IMR-90 (cell line): ENCODE results near the gene CAPN2. TPM values are rescaled to one million over a fixed set of nuclear protein-coding genes. Genes with fewer than 3 reads are reported as not detected.

Experiments used
- ATAC-seq: fragments of 200-7000 bp; cut with Tn5 transposase; 2 replicates; pipeline ENCODE4 v1.9.1; 2020; ENCODE audit warnings: low read depth, mild to moderate bottlenecking, moderate library complexity
- BruUV-seq: library from RNA; stranded (reverse); fragments of 400-500 nt; replicated peaks from 2 replicates; lab custom pipeline; 2021; lab: Mats Ljungman, UMichigan
- CTCF ChIA-PET: fragments of 300-600 bp; formaldehyde crosslinking; extraction: SDS; loops from one replicate; lab custom pipeline; 2021; ENCODE audit warnings: antibody characterized with exemption; lab: Yijun Ruan, JAX
- POLR2A ChIA-PET: fragments of 300-600 bp; sonication (Branson Sonifier 250); formaldehyde crosslinking; loops from one replicate; lab custom pipeline; 2022; ENCODE audit warnings: antibody characterized with exemption; ENCODE audit not compliant: unreplicated experiment; lab: Charles Lee
- DNase-seq: peaks from one replicate; pipeline ENCODE4 v3.0.0; 2013
- H2AFZ ChIP-seq: replicated peaks from 2 replicates; pipeline ENCODE3; 2013; ENCODE audit warnings: low read length, mild to moderate bottlenecking; ENCODE audit not compliant: poor library complexity
- H2AK5ac ChIP-seq: 2 replicates; pipeline ENCODE4 v1.6.1; 2013; ENCODE audit warnings: low read depth, low read length, inconsistent platforms
- H2AK9ac ChIP-seq: replicated peaks from 2 replicates; pipeline ENCODE3; 2013; ENCODE audit warnings: mild to moderate bottlenecking, low read depth, low read length, moderate library complexity; ENCODE audit not compliant: poor library complexity
- H2BK120ac ChIP-seq: 2 replicates; pipeline ENCODE4 v1.6.1; 2013; ENCODE audit warnings: low read depth, low read length, inconsistent platforms
- H2BK15ac ChIP-seq: 3 replicates; pipeline ENCODE4 v1.6.1; 2013; ENCODE audit warnings: low read depth, low read length, inconsistent platforms
- H2BK20ac ChIP-seq: 2 replicates; pipeline ENCODE4 v1.6.1; 2013; ENCODE audit warnings: low read depth, mild to moderate bottlenecking, inconsistent platforms, low read length, moderate library complexity
- H2BK5ac ChIP-seq: 2 replicates; pipeline ENCODE4 v1.6.1; 2013; ENCODE audit warnings: mild to moderate bottlenecking, low read depth, low read length, inconsistent platforms; ENCODE audit not compliant: poor library complexity, severe bottlenecking
- H3K14ac ChIP-seq: replicated peaks from 2 replicates; pipeline ENCODE4 v1.6.1; 2013; ENCODE audit warnings: low read depth, low read length, inconsistent platforms
- H3K18ac ChIP-seq: 2 replicates; pipeline ENCODE4 v1.6.1; 2013; ENCODE audit warnings: low read depth, low read length, control low read depth
- H3K23ac ChIP-seq: 2 replicates; pipeline ENCODE4 v1.6.1; 2013; ENCODE audit warnings: low read depth, low read length, inconsistent platforms
- H3K27ac ChIP-seq: 2 replicates; pipeline ENCODE4 v1.5.1; 2013; ENCODE audit warnings: mild to moderate bottlenecking, control low read depth, low read length; ENCODE audit not compliant: insufficient read depth
- H3K27me3 ChIP-seq: 2 replicates; pipeline ENCODE4 v1.6.1; 2013; ENCODE audit warnings: low read length; ENCODE audit not compliant: control insufficient read depth, insufficient read depth
- H3K36me3 ChIP-seq: 2 replicates; pipeline ENCODE4 v1.6.1; 2013; ENCODE audit warnings: low read length, mixed read lengths; ENCODE audit not compliant: control insufficient read depth, insufficient read depth
- H3K4ac ChIP-seq: 2 replicates; pipeline ENCODE4 v1.6.1; 2013; ENCODE audit warnings: low read depth, low read length, inconsistent platforms
- H3K4me1 ChIP-seq: 2 replicates; pipeline ENCODE4 v1.6.1; 2013; ENCODE audit warnings: low read length, mixed read lengths; ENCODE audit not compliant: control insufficient read depth, insufficient read depth
- H3K4me2 ChIP-seq: 2 replicates; pipeline ENCODE4 v1.6.1; 2013; ENCODE audit warnings: low read depth, mild to moderate bottlenecking, control low read depth, low read length, moderate library complexity
- H3K4me3 ChIP-seq: 2 replicates; pipeline ENCODE4 v1.5.1; 2013; ENCODE audit warnings: low read depth, mild to moderate bottlenecking, control low read depth, low read length, moderate library complexity; ENCODE audit not compliant: insufficient read depth
- H3K56ac ChIP-seq: 2 replicates; pipeline ENCODE4 v1.6.1; 2013; ENCODE audit warnings: low read length, inconsistent platforms; ENCODE audit not compliant: insufficient read depth; ENCODE audit errors: extremely low read depth
- H3K79me1 ChIP-seq, 2 experiments: 2 replicates each; pipeline ENCODE4 v1.6.1; 2013; ENCODE audit warnings: low read length in 2 of 2, inconsistent platforms in 1 of 2, low read depth in 1 of 2
- H3K9ac ChIP-seq: 2 replicates; pipeline ENCODE4 v1.6.1; 2013; ENCODE audit warnings: low read depth, low read length, control low read depth
- H3K9me1 ChIP-seq: 2 replicates; pipeline ENCODE4 v1.6.1; 2013; ENCODE audit warnings: low read length, inconsistent platforms; ENCODE audit not compliant: insufficient read depth
- H3K9me3 ChIP-seq: 2 replicates; pipeline ENCODE4 v1.6.1; 2013; ENCODE audit warnings: low read length; ENCODE audit not compliant: control insufficient read depth, insufficient read depth
- H4K20me1 ChIP-seq: 2 replicates; pipeline ENCODE4 v1.6.1; 2013; ENCODE audit warnings: low read length, inconsistent platforms; ENCODE audit not compliant: insufficient read depth
- H4K5ac ChIP-seq: 2 replicates; pipeline ENCODE4 v1.6.1; 2013; ENCODE audit warnings: mild to moderate bottlenecking, low read depth, low read length, control low read depth
- H4K8ac ChIP-seq, 2 experiments: 2 replicates each; pipeline ENCODE4 v1.6.1; 2013; ENCODE audit warnings: low read depth in 2 of 2, low read length in 2 of 2, control low read depth in 1 of 2, inconsistent platforms in 1 of 2
- H4K91ac ChIP-seq: 2 replicates; pipeline ENCODE4 v1.6.1; 2013; ENCODE audit warnings: low read depth, low read length, inconsistent platforms; ENCODE audit not compliant: insufficient read depth
- CEBPB ChIP-seq: IDR thresholded peaks from 2 replicates; pipeline ENCODE4 v1.6.1; 2012; ENCODE audit warnings: low read depth, low read length, improper control_type of control experiment
- CHD1 ChIP-seq: IDR thresholded peaks from 2 replicates; pipeline ENCODE4 v1.6.1; 2012; ENCODE audit warnings: low read depth, low read length, improper control_type of control experiment
- FOS ChIP-seq: fragments of 150-350 bp; IDR thresholded peaks from 2 replicates; pipeline ENCODE4 v1.6.1; 2016; ENCODE audit warnings: low read depth, low read length
- MAZ ChIP-seq: IDR thresholded peaks from 2 replicates; pipeline ENCODE4 v1.6.1; 2012; ENCODE audit warnings: low read depth, mild to moderate bottlenecking, low read length, improper control_type of control experiment, moderate library complexity, borderline replicate concordance
- WGBS, 2 experiments: methylation state at CpG; one replicate each; pipeline versions ENCODE4 v1.1.5 to v1.1.7; 2013; ENCODE audit warnings: missing lambda C conversion rate in 2 of 2; ENCODE audit not compliant: insufficient read length in 1 of 2; ENCODE audit errors: extremely low coverage in 2 of 2; 5-methylcytosine and 5-hydroxymethylcytosine counted together
- dilution Hi-C: fragments of 300-500 bp; cut with HindIII; formaldehyde crosslinking; loops from one replicate; pipeline ENCODE4 v1.14.3; 2018; ENCODE audit warnings: low sequenced_read_pairs; ENCODE audit not compliant: unreplicated experiment
- in situ Hi-C: fragments of 300-500 bp; cut with MboI; formaldehyde crosslinking; loops from 3 replicates; pipeline ENCODE4 v1.14.3; 2019; ENCODE audit warnings: low sequenced_read_pairs, inconsistent platforms, mixed read lengths
- intact Hi-C: fragments of 100-400 bp; cut with micrococcal nuclease; formaldehyde crosslinking; loops from 2 replicates; pipeline ENCODE4 v1.10.0; 2022
- polyA plus RNA-seq, 3 experiments: library from polyadenylated mRNA; depleted of rRNA; stranded (reverse); fragments of >200 nt; gene quantifications; 2 replicates each; pipeline ENCODE4 v1.2.3, GENCODE V29; 2012; ENCODE audit warnings: low replicate concordance in 1 of 3
- total RNA-seq: library from RNA; depleted of rRNA; stranded (reverse); fragments of >200 nt; gene quantifications from 2 replicates; pipeline ENCODE4 v1.2.3, GENCODE V29; 2012
- TF ChIP-seq, protein P1 (sequence below): conservative IDR thresholded peaks from 2 replicates; pipeline ENCODE4 v1.5.1; 2012; ENCODE audit warnings: mild to moderate bottlenecking, low read depth, low read length, improper control_type of control experiment

CAPN2 gene
- total and polyA plus RNA-seq, 2 of the 4 experiments (the other 2 are of a cell fraction): 339 to 430 TPM

DNA sequence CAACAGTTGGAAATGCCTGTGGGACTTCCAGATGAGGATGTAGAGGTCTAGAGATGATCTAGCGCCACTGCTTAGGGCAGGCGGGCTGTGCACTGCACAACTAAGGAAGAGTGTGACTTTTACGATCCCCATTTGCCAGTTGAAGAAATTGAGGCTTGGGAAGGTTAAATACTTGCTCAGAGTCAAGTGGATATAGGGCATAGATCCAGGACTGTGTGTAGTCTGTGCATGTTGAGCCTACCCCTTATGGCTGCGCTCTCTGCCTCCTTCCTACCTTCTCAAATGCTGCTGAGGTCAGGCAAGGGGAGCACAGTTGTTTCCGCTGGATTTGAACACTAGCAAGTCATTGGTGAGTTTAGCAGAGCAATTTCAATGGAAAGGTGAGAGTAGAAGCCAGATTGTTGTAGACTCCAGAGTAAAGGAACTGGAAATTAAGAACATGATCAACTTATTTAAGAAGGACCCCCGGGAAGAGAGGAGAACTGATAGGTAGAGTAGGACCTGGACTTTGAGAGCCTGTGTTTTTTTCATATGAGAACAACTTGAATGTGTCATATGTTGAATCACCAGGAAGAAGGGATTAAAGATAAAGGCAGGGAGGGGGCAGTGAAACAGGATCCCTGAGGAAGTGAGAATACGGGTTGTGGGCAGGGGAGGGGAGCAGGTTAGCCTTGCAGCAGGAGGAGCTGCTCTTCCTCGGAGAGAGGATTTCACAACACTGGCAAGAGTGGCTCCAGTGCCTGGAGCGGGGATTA, 2.7 kb downstream of the CAPN2 start:
- BruUV-seq: no TSS peak
- in situ Hi-C loops (no loop called here), intact Hi-C loops (no loop called here)

More for the DNA sequence above, 2.7 kb downstream of the CAPN2 start:
- no peaks in the 10 kb centered on the region for H3K9me3 ChIP-seq
- peak overlapping the region; percentile 78 for H2BK120ac ChIP-seq
- peak overlapping the region; percentile 71 for H4K5ac ChIP-seq
- peaks cover 12% of the 10 kb centered on the region for H3K9me1 ChIP-seq
- H2BK15ac ChIP-seq: peak overlapping the region; percentile 88
- peak overlapping the region; percentile 92 for H3K27ac ChIP-seq
- peak overlapping the region; percentile 77 for H2AK9ac ChIP-seq
- H2BK5ac ChIP-seq: peak overlapping the region; percentile 83
- H4K91ac ChIP-seq: peak overlapping the region; percentile 88
- dilution Hi-C loops: no loop called here
- POLR2A ChIA-PET: interaction anchor here (1.4 kb wide), 2 partner anchors 9 to 14 kb away, joined by 3 to 9 read pairs; no protein-coding TSS in a partner anchor
- H3K18ac ChIP-seq: peak overlapping the region; percentile 73
- TF ChIP-seq, protein P1, sequence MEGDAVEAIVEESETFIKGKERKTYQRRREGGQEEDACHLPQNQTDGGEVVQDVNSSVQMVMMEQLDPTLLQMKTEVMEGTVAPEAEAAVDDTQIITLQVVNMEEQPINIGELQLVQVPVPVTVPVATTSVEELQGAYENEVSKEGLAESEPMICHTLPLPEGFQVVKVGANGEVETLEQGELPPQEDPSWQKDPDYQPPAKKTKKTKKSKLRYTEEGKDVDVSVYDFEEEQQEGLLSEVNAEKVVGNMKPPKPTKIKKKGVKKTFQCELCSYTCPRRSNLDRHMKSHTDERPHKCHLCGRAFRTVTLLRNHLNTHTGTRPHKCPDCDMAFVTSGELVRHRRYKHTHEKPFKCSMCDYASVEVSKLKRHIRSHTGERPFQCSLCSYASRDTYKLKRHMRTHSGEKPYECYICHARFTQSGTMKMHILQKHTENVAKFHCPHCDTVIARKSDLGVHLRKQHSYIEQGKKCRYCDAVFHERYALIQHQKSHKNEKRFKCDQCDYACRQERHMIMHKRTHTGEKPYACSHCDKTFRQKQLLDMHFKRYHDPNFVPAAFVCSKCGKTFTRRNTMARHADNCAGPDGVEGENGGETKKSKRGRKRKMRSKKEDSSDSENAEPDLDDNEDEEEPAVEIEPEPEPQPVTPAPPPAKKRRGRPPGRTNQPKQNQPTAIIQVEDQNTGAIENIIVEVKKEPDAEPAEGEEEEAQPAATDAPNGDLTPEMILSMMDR: 0 out of 2 replicates have a peak, but pooled peaks have one; percentile 20
- TF ChIP-seq MAZ (peak; percentile 98), FOS (peak; percentile 86), CEBPB (peak; percentile 98), CHD1 (no peak)
- peaks cover 36% of the 10 kb centered on the region for H3K4me1 ChIP-seq
- CTCF ChIA-PET: interaction anchor here (1.0 to 2.0 kb wide), 2 partner anchors 13 to 34 kb away, joined by 3 to 8 read pairs; no protein-coding TSS in a partner anchor
- peak overlapping the region; percentile 17; the same call in 1 of the 2 replicates for H3K4me3 ChIP-seq
- peaks cover 41% of the 10 kb centered on the region for H4K20me1 ChIP-seq
- no peak overlapping the region for H2AFZ ChIP-seq
- peak overlapping the region; percentile 55 for H2BK20ac ChIP-seq
- ATAC-seq: peak; percentile 38
- peak overlapping the region; percentile 69 for H3K9ac ChIP-seq
- DNase-seq: peak; percentile 96
- H3K23ac ChIP-seq: peak overlapping the region; percentile 98; the same call in 1 of the 2 replicates
- H2AK5ac ChIP-seq: peak overlapping the region; percentile 99
- H3K56ac ChIP-seq: peak overlapping the region; percentile 75
- H3K36me3 ChIP-seq: peaks cover 26% of the 10 kb centered on the region
- H3K14ac ChIP-seq: peak overlapping the region; percentile 77
- peak overlapping the region; percentile 86 for H3K4ac ChIP-seq
- H3K79me1 ChIP-seq: peaks cover 17 to 70% of the 10 kb centered on the region in 2 experiments
- no peaks in the 10 kb centered on the region for H3K27me3 ChIP-seq
- H3K4me2 ChIP-seq: peak overlapping the region; percentile 78
- peak overlapping the region; percentile 72 to 89 for H4K8ac ChIP-seq
- WGBS, 2 experiments: 13% methylated on average over 1 of the region's 9 CpGs; no CpG with 5 or more reads in 1 of the 2 experiments
